ENCODE data around the gene MBLAC2. TPM values are rescaled to one million over a fixed set of nuclear protein-coding genes. Genes with fewer than 3 reads are reported as not detected.

Gene MBLAC2
- total RNA-seq, 1 experiment from 2014 or later: 11.0 TPM

- DNase-seq: no peak
- Mint-ChIP-seq H3K27ac (ENCODE audit: unreplicated experiment) (no peak overlapping the region), H3K4me3 (ENCODE audit: low read depth, unreplicated experiment) (no peak overlapping the region), H3K9me3 (ENCODE audit: low read depth, unreplicated experiment) (no peaks in the 10 kb centered on the region), H3K4me1 (ENCODE audit: low read depth, unreplicated experiment) (peaks cover 20% of the 10 kb centered on the region), H3K36me3 (ENCODE audit: insufficient read depth, unreplicated experiment) (no peaks in the 10 kb centered on the region), H3K27me3 (ENCODE audit: unreplicated experiment) (peaks cover 25% of the 10 kb centered on the region)
- BruUV-seq (replicated peaks): no TSS peak
- intact Hi-C loops (cut with micrococcal nuclease; ENCODE audit: unreplicated experiment): no loop called here
- no peak for TF ChIP-seq CTCF (IDR thresholded peaks at IDR 0.05; ENCODE audit: unreplicated experiment)
- CTCF ChIA-PET: interaction anchor here (0.8 to 1.3 kb wide), 2 partner anchors 28 to 1709 kb away, joined by 3 read pairs; partner anchors contain the start of gene CETN3
Measured at GRCh38 chr5:90438100-90438499, 36.5 kb downstream of the MBLAC2 start.

DNA sequence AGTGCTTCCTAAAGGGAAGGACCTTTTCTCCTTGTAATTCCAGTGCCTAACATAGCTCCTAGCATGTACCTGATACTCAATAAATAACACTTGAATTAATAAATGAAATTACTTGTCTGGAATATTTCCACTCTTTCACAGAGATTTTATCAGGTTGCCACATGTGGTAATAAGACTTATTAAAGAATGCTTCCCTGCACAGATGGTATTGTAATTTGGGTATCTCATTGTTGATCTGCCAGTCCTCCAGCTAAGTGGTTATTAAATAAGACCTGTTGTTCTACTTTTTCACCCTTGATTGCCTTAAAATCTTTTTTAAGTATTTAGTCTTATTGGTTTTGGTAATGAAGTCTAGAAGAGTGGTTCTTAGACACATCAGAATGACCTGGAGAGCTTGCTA lies 36.9 kb downstream of the MBLAC2 start:
- Mint-ChIP-seq H3K27me3 (ENCODE audit: unreplicated experiment) (peaks cover 25% of the 10 kb centered on the region), H3K9me3 (ENCODE audit: low read depth, unreplicated experiment) (no peaks in the 10 kb centered on the region), H3K4me1 (ENCODE audit: low read depth, unreplicated experiment) (peaks cover 20% of the 10 kb centered on the region), H3K4me3 (ENCODE audit: low read depth, unreplicated experiment) (no peak overlapping the region), H3K27ac (ENCODE audit: unreplicated experiment) (no peak overlapping the region), H3K36me3 (ENCODE audit: insufficient read depth, unreplicated experiment) (no peaks in the 10 kb centered on the region)
- intact Hi-C loops (cut with micrococcal nuclease; ENCODE audit: unreplicated experiment): no loop called here
- no peak for TF ChIP-seq CTCF (IDR thresholded peaks at IDR 0.05; ENCODE audit: unreplicated experiment)
- BruUV-seq (replicated peaks): no TSS peak
- no peak for DNase-seq
- CTCF ChIA-PET: interaction anchor here (0.8 to 1.3 kb wide), 2 partner anchors 28 to 1708 kb away, joined by 3 read pairs; partner anchors contain the start of gene CETN3

- Mint-ChIP-seq H3K27ac (ENCODE audit: unreplicated experiment) (no peak overlapping the region), H3K4me1 (ENCODE audit: low read depth, unreplicated experiment) (peaks cover 12% of the 10 kb centered on the region), H3K4me3 (ENCODE audit: low read depth, unreplicated experiment) (no peak overlapping the region), H3K9me3 (ENCODE audit: low read depth, unreplicated experiment) (no peaks in the 10 kb centered on the region), H3K27me3 (ENCODE audit: unreplicated experiment) (peaks cover 25% of the 10 kb centered on the region), H3K36me3 (ENCODE audit: insufficient read depth, unreplicated experiment) (no peaks in the 10 kb centered on the region)
- peak; percentile 76 for DNase-seq
- intact Hi-C loops (cut with micrococcal nuclease; ENCODE audit: unreplicated experiment): loop anchor here (5.0 kb wide), 1 partner anchor 1707 kb away; no protein-coding TSS in a partner anchor
- CTCF ChIA-PET: no interaction called here
- no TSS peak for BruUV-seq (replicated peaks)
- TF ChIP-seq CTCF (IDR thresholded peaks at IDR 0.05; ENCODE audit: unreplicated experiment): peak; percentile 71
Measured at GRCh38 chr5:90434116-90434714, 40.4 kb downstream of the MBLAC2 start.

DNA sequence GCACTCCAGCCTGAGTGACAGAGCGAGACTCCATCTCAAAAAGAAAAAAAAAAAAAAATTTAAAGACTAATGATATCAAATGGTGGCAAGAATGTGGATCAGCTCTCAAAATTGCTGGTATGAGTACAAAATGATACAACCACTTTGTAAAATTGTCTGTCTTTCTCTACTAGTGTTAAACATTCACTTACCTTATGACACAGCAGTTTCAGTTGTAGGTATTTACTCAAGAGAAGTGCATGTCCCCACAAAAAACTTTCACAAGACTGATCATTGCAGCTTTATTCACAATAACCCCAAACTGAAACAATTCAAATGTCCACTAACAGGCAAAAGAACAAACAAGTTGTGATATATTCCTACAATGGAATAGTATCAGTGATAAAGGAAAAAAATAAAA lies 50.3 kb downstream of the MBLAC2 start:
- H3K36me3 Mint-ChIP-seq (ENCODE audit: insufficient read depth, unreplicated experiment): no peaks in the 10 kb centered on the region
- intact Hi-C loops (cut with micrococcal nuclease; ENCODE audit: unreplicated experiment): loop anchor here (5.0 kb wide), 1 partner anchor 108 kb away; no protein-coding TSS in a partner anchor
- no peaks in the 10 kb centered on the region for H3K27me3 Mint-ChIP-seq (ENCODE audit: unreplicated experiment)
- no TSS peak for BruUV-seq (replicated peaks)
- no peak for DNase-seq
- TF ChIP-seq CTCF (IDR thresholded peaks at IDR 0.05; ENCODE audit: unreplicated experiment): no peak
- no peaks in the 10 kb centered on the region for H3K9me3 Mint-ChIP-seq (ENCODE audit: low read depth, unreplicated experiment)
- no peak overlapping the region for H3K27ac Mint-ChIP-seq (ENCODE audit: unreplicated experiment)
- H3K4me1 Mint-ChIP-seq (ENCODE audit: low read depth, unreplicated experiment): peaks cover 8% of the 10 kb centered on the region
- CTCF ChIA-PET: no interaction called here
- H3K4me3 Mint-ChIP-seq (ENCODE audit: low read depth, unreplicated experiment): no peak overlapping the region

All from Calu3 (cell line).